ENCODE measurements around the gene HDDC3.

Gene HDDC3

DNA sequence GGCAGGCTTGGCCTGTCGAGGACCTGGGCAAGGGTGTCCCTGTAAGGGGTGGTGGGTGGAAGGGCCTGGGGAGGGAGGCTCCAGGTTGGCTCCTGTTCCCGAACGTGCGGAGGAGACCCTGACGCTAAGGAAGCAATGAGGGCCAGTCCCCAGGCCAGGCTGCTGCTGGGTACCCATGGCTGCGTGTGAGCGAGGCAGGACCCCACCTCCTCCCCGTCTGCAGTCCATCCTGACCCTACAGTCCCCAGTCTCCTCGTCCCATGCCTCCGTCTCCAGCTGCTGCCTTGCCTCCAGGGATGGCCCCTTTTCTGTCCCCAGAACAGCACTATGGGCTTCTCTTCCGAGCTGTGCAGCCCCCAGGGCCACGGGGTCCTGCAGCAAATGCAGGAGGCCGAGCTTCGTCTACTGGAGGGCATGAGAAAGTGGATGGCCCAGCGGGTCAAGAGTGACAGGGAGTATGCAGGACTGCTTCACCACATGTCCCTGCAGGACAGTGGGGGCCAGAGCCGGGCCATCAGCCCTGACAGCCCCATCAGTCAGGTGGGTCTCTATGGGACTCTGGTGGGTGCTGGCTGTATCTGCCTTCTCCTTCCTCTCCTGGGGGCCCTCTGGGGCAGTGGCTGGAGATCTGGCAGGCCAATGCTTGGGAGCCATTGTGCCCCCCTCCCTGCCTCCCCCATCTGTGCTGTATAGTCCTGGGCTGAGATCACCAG is 47.5 kb downstream of the HDDC3 start:
- peaks cover 15 to 22% of the 10 kb centered on the region in 2 donors for H3K36me3 ChIP-seq (ENCODE audit: control insufficient read depth in 2 of 2, insufficient read depth in 2 of 2, low read length in 2 of 2)
- peak overlapping the region; percentile 63 to 80 for H3K9ac ChIP-seq (ENCODE audit: low read depth in 1 of 2, low read length in 2 of 2)
- peak overlapping the region; percentile 66 to 71 for H3K4me3 ChIP-seq (ENCODE audit: low read length in 2 of 2)
- H3K27me3 ChIP-seq (ENCODE audit: control insufficient read depth in 2 of 2, insufficient read depth in 2 of 2, low read length in 2 of 2) = no peaks in the 10 kb centered on the region
- no peaks in the 10 kb centered on the region for H3K9me3 ChIP-seq (ENCODE audit: control insufficient read depth in 2 of 2, low read length in 2 of 2)
- H3K27ac ChIP-seq (ENCODE audit: low read depth in 2 of 2, low read length in 2 of 2) = peak overlapping the region; percentile 81 to 88
- H3K4me1 ChIP-seq (ENCODE audit: control insufficient read depth in 2 of 2, insufficient read depth in 2 of 2, low read length in 2 of 2) = peaks cover 17 to 21% of the 10 kb centered on the region in 2 donors

DNA sequence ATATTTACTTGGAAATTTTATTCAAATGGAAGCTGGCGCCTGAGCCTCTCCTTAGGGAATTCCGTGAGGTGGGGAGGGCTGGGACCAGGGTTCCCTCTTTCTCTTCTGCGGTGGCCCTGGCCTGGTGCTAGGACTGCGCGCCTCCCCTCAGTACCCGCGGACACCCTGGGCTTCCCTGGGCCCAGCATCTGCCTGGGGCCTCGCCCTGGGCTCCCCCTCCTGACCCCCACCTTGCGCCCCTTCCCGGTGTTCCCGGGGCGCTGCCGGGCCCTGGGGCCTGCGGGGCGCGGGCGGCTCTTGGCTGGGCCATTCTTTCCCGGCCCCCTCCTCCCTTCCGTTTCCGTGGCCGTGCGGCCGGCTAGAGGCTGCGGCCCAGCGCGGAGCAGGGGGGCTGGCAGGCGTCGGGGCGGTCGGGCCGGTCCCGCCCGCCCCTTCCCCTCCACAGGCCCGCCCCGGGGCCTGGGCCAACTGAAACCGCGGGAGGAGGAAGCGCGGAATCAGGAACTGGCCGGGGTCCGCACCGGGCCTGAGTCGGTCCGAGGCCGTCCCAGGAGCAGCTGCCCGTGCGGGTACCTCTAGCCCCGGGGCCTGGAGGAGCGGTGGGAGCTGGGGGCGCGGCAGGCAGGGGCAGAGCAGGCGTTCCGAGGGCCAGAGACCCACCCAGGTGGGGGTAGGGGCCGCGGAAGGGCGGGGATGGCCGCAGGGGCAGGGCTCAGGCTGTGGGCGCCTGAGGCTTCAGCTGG is 48.2 kb downstream of the HDDC3 start, which contains the start of gene FES:
Gene FES, plus strand, starts transcription at position 529 of the 743 bp plus-strand sequence. CDS start 542 bp downstream, outside the sequence.
- Histone ChIP-seq H3K27ac (ENCODE audit: low read depth in 2 of 2, low read length in 2 of 2) (peak within 1 kb of the TSS; percentile 81 to 88), H3K9me3 (ENCODE audit: control insufficient read depth in 2 of 2, low read length in 2 of 2) (no peaks in the 10 kb centered on the region), H3K4me1 (ENCODE audit: control insufficient read depth in 2 of 2, insufficient read depth in 2 of 2, low read length in 2 of 2) (peaks cover 17 to 21% of the 10 kb centered on the region in 2 donors), H3K4me3 (ENCODE audit: low read length in 2 of 2) (peak within 1 kb of the TSS; percentile 66 to 71), H3K27me3 (ENCODE audit: control insufficient read depth in 2 of 2, insufficient read depth in 2 of 2, low read length in 2 of 2) (no peaks in the 10 kb centered on the region), H3K36me3 (ENCODE audit: control insufficient read depth in 2 of 2, insufficient read depth in 2 of 2, low read length in 2 of 2) (peaks cover 12 to 24% of the 10 kb centered on the region in 2 donors), H3K9ac (ENCODE audit: low read depth in 1 of 2, low read length in 2 of 2) (peak within 1 kb of the TSS; percentile 63 to 80)

DNA sequence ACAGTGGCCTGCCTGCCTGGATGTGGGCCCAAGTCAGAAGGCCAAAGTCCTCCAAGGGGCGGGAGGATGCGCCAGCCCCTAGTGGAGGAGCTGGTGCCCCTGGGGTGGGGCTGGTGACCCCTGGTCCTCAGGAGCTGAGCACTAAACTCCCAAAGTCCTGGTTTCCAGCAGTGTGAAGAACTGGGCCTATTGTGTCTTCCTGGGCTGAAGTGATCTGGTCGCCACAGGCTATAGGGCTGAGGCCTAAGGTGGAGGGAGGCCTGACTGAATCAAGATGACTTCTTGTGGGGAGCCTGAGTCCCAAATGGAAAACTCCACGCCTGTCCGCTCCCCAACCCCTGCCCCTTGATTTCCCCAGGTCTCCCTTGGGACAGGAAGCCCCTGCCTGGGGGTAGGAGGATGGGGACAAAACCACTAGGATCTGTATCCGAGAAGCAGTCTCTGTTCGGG is 48.8 kb downstream of the HDDC3 start:
- H3K9ac ChIP-seq (ENCODE audit: low read depth in 1 of 2, low read length in 2 of 2) = peak overlapping the region; percentile 20 to 80
- peak overlapping the region; percentile 81 to 88 for H3K27ac ChIP-seq (ENCODE audit: low read depth in 2 of 2, low read length in 2 of 2)
- peaks cover 17 to 21% of the 10 kb centered on the region in 2 donors for H3K4me1 ChIP-seq (ENCODE audit: control insufficient read depth in 2 of 2, insufficient read depth in 2 of 2, low read length in 2 of 2)
- H3K4me3 ChIP-seq (ENCODE audit: low read length in 2 of 2) = peak overlapping the region; percentile 66 to 71
- peaks cover 12 to 28% of the 10 kb centered on the region in 2 donors for H3K36me3 ChIP-seq (ENCODE audit: control insufficient read depth in 2 of 2, insufficient read depth in 2 of 2, low read length in 2 of 2)
- no peaks in the 10 kb centered on the region for H3K9me3 ChIP-seq (ENCODE audit: control insufficient read depth in 2 of 2, low read length in 2 of 2)
- H3K27me3 ChIP-seq (ENCODE audit: control insufficient read depth in 2 of 2, insufficient read depth in 2 of 2, low read length in 2 of 2) = no peaks in the 10 kb centered on the region

DNA sequence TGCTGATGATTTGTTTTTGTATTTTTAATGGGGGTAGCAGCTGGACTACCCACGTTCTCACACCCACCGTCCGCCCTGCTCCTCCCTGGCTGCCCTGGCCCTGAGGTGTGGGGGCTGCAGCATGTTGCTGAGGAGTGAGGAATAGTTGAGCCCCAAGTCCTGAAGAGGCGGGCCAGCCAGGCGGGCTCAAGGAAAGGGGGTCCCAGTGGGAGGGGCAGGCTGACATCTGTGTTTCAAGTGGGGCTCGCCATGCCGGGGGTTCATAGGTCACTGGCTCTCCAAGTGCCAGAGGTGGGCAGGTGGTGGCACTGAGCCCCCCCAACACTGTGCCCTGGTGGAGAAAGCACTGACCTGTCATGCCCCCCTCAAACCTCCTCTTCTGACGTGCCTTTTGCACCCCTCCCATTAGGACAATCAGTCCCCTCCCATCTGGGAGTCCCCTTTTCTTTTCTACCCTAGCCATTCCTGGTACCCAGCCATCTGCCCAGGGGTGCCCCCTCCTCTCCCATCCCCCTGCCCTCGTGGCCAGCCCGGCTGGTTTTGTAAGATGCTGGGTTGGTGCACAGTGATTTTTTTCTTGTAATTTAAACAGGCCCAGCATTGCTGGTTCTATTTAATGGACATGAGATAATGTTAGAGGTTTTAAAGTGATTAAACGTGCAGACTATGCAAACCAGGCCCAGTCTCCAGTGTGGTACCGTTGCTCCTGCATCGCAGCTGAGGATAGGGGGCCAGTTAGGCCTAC is 49.4 kb downstream of the HDDC3 start:
- H3K9me3 ChIP-seq (ENCODE audit: control insufficient read depth in 2 of 2, low read length in 2 of 2) = no peaks in the 10 kb centered on the region
- no peaks in the 10 kb centered on the region for H3K27me3 ChIP-seq (ENCODE audit: control insufficient read depth in 2 of 2, insufficient read depth in 2 of 2, low read length in 2 of 2)
- peak overlapping the region; percentile 81 to 88 for H3K27ac ChIP-seq (ENCODE audit: low read depth in 2 of 2, low read length in 2 of 2)
- H3K4me1 ChIP-seq (ENCODE audit: control insufficient read depth in 2 of 2, insufficient read depth in 2 of 2, low read length in 2 of 2) = peaks cover 17 to 21% of the 10 kb centered on the region in 2 donors
- H3K36me3 ChIP-seq (ENCODE audit: control insufficient read depth in 2 of 2, insufficient read depth in 2 of 2, low read length in 2 of 2) = peaks cover 14 to 34% of the 10 kb centered on the region in 2 donors
- peak overlapping the region in 1 of 2 donors; percentile 80 for H3K9ac ChIP-seq (ENCODE audit: low read depth in 1 of 2, low read length in 2 of 2)
- no peak overlapping the region for H3K4me3 ChIP-seq (ENCODE audit: low read length in 2 of 2)

DNA sequence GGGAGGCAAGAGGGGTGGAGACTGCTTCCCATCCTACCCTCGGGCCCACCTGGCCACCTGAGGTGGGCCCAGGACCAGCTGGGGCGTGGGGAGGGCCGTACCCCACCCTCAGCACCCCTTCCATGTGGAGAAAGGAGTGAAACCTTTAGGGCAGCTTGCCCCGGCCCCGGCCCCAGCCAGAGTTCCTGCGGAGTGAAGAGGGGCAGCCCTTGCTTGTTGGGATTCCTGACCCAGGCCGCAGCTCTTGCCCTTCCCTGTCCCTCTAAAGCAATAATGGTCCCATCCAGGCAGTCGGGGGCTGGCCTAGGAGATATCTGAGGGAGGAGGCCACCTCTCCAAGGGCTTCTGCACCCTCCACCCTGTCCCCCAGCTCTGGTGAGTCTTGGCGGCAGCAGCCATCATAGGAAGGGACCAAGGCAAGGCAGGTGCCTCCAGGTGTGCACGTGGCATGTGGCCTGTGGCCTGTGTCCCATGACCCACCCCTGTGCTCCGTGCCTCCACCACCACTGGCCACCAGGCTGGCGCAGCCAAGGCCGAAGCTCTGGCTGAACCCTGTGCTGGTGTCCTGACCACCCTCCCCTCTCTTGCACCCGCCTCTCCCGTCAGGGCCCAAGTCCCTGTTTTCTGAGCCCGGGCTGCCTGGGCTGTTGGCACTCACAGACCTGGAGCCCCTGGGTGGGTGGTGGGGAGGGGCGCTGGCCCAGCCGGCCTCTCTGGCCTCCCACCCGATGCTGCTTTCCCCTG is 50.2 kb downstream of the HDDC3 start:
- Histone ChIP-seq H3K9ac (ENCODE audit: low read depth in 1 of 2, low read length in 2 of 2) (no peak overlapping the region), H3K27me3 (ENCODE audit: control insufficient read depth in 2 of 2, insufficient read depth in 2 of 2, low read length in 2 of 2) (no peaks in the 10 kb centered on the region), H3K36me3 (ENCODE audit: control insufficient read depth in 2 of 2, insufficient read depth in 2 of 2, low read length in 2 of 2) (peaks cover 21 to 40% of the 10 kb centered on the region in 2 donors), H3K27ac (ENCODE audit: low read depth in 2 of 2, low read length in 2 of 2) (no peak overlapping the region), H3K4me3 (ENCODE audit: low read length in 2 of 2) (no peak overlapping the region), H3K4me1 (ENCODE audit: control insufficient read depth in 2 of 2, insufficient read depth in 2 of 2, low read length in 2 of 2) (peaks cover 17 to 21% of the 10 kb centered on the region in 2 donors), H3K9me3 (ENCODE audit: control insufficient read depth in 2 of 2, low read length in 2 of 2) (no peaks in the 10 kb centered on the region)

DNA sequence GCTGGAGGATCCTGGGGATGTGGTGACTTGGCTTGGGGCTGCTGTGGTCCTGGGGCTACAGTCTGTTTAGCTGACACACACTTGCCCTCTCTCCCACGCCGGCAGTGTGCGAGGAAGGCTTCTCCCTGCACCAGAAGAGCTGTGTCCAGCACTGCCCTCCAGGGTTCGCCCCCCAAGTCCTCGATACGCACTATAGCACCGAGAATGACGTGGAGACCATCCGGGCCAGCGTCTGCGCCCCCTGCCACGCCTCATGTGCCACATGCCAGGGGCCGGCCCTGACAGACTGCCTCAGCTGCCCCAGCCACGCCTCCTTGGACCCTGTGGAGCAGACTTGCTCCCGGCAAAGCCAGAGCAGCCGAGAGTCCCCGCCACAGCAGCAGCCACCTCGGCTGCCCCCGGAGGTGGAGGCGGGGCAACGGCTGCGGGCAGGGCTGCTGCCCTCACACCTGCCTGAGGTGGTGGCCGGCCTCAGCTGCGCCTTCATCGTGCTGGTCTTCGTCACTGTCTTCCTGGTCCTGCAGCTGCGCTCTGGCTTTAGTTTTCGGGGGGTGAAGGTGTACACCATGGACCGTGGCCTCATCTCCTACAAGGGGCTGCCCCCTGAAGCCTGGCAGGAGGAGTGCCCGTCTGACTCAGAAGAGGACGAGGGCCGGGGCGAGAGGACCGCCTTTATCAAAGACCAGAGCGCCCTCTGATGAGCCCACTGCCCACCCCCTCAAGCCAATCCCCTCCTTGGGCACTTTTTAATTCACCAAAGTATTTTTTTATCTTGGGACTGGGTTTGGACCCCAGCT is 51.0 kb downstream of the HDDC3 start:
- H3K9me3 ChIP-seq (ENCODE audit: control insufficient read depth in 2 of 2, low read length in 2 of 2) = no peaks in the 10 kb centered on the region
- H3K27me3 ChIP-seq (ENCODE audit: control insufficient read depth in 2 of 2, insufficient read depth in 2 of 2, low read length in 2 of 2) = no peaks in the 10 kb centered on the region
- H3K4me3 ChIP-seq (ENCODE audit: low read length in 2 of 2) = no peak overlapping the region
- H3K27ac ChIP-seq (ENCODE audit: low read depth in 2 of 2, low read length in 2 of 2) = no peak overlapping the region
- peaks cover 17 to 21% of the 10 kb centered on the region in 2 donors for H3K4me1 ChIP-seq (ENCODE audit: control insufficient read depth in 2 of 2, insufficient read depth in 2 of 2, low read length in 2 of 2)
- no peak overlapping the region for H3K9ac ChIP-seq (ENCODE audit: low read depth in 1 of 2, low read length in 2 of 2)
- H3K36me3 ChIP-seq (ENCODE audit: control insufficient read depth in 2 of 2, insufficient read depth in 2 of 2, low read length in 2 of 2) = peaks cover 29 to 47% of the 10 kb centered on the region in 2 donors

DNA sequence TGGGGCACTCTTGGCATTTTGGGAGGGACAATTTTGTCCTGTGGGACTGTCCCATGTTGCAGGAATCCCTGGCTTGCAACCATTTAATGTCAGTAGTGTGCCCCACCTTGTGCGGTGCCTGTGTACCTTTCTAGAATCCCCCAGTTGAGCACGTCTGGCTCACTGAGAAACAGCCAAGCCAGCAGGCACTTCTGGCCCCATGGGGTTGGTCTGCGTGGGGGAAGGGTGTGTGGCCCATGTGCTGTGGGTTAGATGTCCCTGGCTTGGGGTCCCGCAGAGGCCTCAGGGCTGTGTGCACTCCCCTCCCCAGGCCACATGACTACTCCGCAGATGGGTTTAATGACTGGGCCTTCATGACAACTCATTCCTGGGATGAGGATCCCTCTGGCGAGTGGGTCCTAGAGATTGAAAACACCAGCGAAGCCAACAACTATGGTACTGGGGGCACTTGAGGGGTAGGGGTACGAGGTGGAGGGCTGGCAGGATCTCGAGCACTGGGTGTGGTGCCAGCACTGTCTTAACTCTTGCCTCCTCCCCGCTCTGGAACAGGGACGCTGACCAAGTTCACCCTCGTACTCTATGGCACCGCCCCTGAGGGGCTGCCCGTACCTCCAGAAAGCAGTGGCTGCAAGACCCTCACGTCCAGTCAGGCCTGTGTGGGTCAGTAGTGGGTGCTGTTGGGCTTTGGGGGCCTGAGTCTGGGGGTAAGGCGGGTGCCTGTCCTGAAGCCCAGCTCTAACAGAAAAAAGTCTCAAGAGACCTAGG is 51.8 kb downstream of the HDDC3 start:
- H3K27me3 ChIP-seq (ENCODE audit: control insufficient read depth in 2 of 2, insufficient read depth in 2 of 2, low read length in 2 of 2) = no peaks in the 10 kb centered on the region
- H3K27ac ChIP-seq (ENCODE audit: low read depth in 2 of 2, low read length in 2 of 2) = no peak overlapping the region
- peaks cover 14 to 16% of the 10 kb centered on the region in 2 donors for H3K4me1 ChIP-seq (ENCODE audit: control insufficient read depth in 2 of 2, insufficient read depth in 2 of 2, low read length in 2 of 2)
- H3K4me3 ChIP-seq (ENCODE audit: low read length in 2 of 2) = no peak overlapping the region
- H3K9me3 ChIP-seq (ENCODE audit: control insufficient read depth in 2 of 2, low read length in 2 of 2) = no peaks in the 10 kb centered on the region
- peaks cover 32 to 53% of the 10 kb centered on the region in 2 donors for H3K36me3 ChIP-seq (ENCODE audit: control insufficient read depth in 2 of 2, insufficient read depth in 2 of 2, low read length in 2 of 2)
- no peak overlapping the region for H3K9ac ChIP-seq (ENCODE audit: low read depth in 1 of 2, low read length in 2 of 2)
